KOPT-K1 (cell line): ENCODE data around the gene PIGT.
"Not testable (repeated sequence)": the region's sequence is repeated elsewhere in the genome, so short reads cannot be mapped to it uniquely, and the experiment has no call there.

Experiments used
- H3K27ac ChIP-seq: fragments of 200-600 bp; sonication (generic); 2 replicates; pipeline ENCODE4 v1.5.1; 2016; ENCODE audit warnings: antibody characterized with exemption, mild to moderate bottlenecking, low read depth, low read length; ENCODE audit not compliant: poor library complexity, severe bottlenecking
- H3K36me3 ChIP-seq: fragments of 200-600 bp; sonication (generic); 2 replicates; pipeline ENCODE4 v1.5.1; 2017; ENCODE audit warnings: antibody characterized with exemption, mild to moderate bottlenecking, low read length, moderate library complexity; ENCODE audit not compliant: insufficient read depth
- H3K9me3 ChIP-seq: fragments of 200-600 bp; sonication (generic); 2 replicates; pipeline ENCODE4 v1.5.1; 2017; ENCODE audit warnings: antibody characterized with exemption, low read length, mild to moderate bottlenecking; ENCODE audit not compliant: insufficient read depth, poor library complexity, severe bottlenecking

Gene PIGT

DNA sequence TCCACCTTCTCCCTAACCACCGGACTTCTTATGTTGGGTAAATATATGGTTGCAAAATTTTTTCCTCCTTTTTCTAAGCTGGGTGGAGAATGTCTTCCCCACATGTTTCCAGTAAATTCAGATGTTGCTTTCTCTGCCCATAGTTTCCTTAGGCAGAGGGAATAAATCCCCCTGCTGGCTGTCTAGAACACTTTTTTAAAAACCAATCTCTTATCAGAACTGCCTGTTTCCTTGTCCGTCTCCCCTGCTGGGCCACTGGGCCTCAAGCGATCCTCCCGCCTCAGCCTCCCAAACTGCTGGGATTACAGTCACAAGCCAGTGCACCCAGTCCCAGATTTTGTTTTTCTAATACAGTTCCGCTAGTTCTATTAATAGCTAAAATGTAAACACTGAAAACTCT is 43.7 kb downstream of the PIGT start:
- Histone ChIP-seq H3K9me3 (no peaks in the 10 kb centered on the region), H3K27ac (no peak overlapping the region), H3K36me3 (no peaks in the 10 kb centered on the region)

DNA sequence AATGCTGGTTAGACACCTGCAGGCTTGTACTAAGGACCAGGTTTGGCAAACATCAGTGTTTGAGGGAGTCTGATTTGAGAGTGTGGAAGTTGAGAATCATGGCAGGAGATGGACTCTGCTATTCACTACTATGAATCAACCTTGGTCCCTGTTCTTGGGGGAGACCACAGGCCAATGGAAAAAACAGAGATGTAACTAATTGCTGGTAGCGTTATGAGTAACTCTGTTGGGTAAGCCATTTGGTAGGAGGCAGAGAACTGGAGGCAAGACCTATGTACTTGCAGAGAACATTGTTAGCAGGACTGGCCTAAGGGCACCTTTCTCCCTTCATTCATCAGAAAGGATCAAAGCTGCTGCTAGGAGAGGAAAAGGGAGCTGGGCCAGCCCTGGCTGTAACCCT is 45.3 kb downstream of the PIGT start:
- Histone ChIP-seq H3K36me3 (no peaks in the 10 kb centered on the region), H3K9me3 (no peaks in the 10 kb centered on the region), H3K27ac (no peak overlapping the region)

DNA sequence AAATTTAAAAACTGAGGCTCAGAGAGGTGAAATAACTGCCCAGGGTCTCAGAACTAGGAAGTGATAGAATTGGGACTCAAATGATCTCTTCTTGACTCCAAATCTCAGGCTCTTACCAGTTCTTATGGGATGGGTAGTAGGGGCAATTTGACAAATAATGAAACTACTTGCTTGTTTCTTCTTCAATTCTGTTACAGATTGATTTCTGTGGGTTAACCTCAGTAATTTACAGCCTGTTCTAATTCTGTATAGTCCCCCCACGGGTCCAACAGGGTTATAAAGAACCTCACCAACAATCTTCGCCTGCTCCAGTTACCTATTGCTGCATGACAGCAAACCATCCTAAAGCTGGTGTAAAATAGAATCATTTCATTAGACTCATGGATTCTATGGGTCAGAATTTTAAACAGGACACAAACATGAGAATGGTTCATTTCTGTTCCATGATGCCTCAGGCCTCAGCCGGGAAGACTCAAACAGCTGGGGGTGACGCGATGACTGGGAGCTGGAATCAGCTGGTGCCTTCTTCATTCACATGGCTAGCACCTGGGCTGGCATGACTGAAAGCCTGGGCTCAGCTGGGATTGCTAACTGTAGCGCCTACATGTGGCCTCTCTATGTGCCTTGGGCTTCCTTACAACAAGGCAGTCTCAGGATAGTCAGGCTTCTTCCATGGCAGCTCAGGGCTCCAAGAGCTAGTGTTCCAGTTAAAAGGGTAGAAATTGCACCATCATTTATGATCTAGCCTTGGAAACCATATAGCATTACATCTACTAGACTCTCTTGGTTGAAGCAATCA is 47.0 kb downstream of the PIGT start:
- Histone ChIP-seq H3K36me3 (no peaks in the 10 kb centered on the region), H3K9me3 (no peaks in the 10 kb centered on the region), H3K27ac (no peak overlapping the region)

DNA sequence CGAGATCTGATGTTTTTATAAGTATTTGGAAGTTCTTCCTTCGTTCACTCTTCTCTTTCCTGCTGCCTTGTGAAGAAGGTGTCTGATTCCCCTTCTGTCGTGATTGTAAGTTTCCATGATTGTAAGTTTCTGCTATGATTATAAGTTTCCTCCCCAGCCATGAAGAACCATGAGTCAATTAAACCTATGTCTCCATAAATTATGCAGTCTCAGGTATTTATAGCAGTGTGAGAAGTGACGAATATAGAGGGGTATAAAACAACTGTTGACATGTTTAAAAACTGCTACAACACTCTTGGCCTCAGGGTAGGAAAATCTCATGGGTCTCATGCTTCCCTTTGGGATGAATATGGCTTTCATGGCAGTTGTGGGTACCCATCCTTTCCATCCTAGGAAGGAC is 47.8 kb downstream of the PIGT start:
- no peaks in the 10 kb centered on the region for H3K9me3 ChIP-seq
- no peaks in the 10 kb centered on the region for H3K36me3 ChIP-seq
- no peak overlapping the region for H3K27ac ChIP-seq

DNA sequence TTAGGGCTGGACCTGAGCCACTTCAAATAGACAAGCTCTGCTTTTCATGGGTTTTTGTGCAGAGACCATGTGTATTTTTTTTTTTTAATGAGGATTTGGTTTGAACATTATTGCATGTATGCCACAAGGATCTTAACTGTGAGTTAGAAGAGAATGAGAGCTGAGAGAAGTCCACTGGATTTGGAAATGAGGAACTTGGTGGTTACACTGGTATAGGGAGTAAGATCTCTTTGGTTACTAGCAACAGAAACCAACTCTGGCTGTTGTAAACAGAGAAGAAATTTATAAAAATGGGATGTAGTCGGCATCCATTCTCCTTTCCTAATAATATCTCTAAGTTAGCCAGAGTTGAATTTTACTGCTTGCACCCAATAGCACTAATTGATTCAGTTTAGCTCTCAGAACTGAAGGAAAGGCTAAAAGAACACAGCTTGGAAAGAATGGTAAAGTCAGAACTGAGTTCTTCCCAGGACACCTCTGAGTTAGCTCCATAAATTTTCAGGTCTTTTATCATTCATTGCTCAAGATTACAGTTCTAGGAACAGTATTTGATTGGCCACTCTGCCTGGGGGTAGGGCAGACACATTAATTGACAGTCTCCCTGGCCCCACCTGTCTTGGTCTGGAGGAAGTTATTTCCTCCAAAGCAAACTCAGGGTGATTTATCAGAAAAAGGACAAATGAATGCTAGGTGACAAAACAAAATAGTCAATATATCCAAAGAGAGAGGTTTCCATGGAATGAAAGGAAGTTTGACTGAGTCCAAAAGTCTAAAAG is 49.7 kb downstream of the PIGT start:
- Histone ChIP-seq H3K27ac (no peak overlapping the region), H3K36me3 (no peaks in the 10 kb centered on the region), H3K9me3 (no peaks in the 10 kb centered on the region)

DNA sequence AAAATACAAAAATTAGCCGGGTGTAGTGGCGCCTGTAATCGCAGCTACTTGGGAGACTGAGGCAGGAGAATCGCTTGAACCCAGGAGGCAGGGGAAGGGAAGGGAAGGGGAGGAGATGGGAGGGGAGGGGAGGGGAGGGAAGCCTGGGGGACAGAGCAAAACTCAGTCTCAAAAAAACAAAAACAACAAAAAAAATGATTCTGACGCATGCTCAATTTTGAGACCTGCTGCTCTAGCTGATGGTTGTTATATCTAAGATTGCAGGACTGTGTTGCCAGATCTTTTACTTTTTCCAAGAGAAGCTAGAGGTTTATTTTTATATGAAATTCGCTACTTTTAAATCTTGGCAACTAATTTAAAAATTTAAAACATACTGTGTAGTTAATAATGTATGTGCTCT is 51.2 kb downstream of the PIGT start:
- Histone ChIP-seq H3K9me3 (no peaks in the 10 kb centered on the region), H3K27ac (no peak overlapping the region), H3K36me3 (no peaks in the 10 kb centered on the region)

DNA sequence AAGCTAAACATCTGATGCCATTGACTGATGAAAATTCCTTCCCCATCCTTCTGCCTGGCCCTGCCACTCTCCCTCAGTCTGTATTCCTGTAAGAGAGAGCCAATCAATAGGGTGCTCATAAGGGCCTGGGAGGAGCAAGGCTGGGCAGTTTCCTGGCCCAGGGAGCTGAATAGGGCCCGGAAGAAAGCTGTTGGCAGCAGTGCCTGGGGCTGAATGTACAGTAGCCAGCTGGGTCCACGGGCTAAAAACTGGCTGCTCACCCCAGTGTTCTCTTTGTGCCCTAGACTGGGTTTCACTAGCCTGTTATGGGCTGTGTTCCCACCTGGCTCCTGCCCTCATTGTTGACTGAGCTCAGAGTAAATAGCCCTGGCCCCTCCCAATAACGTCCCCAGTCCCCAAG is 51.9 kb downstream of the PIGT start:
- H3K9me3 ChIP-seq = no peaks in the 10 kb centered on the region
- H3K36me3 ChIP-seq = no peaks in the 10 kb centered on the region

DNA sequence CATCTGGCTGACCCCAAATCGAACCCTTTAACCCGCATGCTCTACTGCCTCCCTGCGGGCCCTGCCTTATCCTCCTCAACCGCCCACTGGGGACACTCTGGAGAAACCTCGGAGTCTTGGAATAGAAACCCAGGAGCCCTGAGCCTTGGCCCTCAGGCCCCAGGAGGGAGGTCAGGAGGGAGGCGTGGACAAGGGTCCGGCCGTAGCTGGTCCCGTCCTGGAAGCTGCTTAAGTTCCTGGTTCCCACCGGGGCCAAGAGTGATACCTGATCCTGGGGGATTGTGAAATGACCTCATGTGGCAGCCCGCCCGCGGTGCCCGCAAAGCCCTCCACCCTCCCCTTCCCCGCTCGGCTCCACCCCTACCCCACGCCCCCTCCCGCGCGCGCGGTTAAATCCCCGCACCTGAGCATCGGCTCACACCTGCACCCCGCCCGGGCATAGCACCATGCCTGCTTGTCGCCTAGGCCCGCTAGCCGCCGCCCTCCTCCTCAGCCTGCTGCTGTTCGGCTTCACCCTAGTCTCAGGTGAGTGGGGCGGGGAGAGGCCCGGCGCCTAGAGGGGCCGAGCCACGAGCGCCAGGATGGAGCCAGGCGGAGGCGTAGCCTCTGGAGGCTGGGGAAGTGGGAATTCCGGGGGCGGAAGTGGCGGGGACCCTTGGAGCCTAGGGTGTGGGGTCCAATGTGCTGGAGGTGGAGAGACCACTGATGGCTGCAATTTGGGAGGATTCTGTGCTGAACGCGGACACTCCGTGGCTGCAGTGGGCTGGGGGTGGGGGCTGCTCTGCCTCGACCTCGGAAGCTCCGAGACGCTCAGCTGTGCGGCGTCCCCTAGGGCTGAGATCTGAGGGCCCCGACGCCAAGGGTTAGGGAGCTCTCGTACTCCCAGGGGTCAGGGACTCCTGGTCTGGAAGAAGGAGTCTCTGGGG is 53.7 kb downstream of the PIGT start, which contains the start of gene WFDC2:
TSS of gene WFDC2 (plus strand) at position 418 of the 926 bp plus-strand sequence. CDS start at position 447, 29 bp downstream.
- Histone ChIP-seq H3K36me3 (no peaks in the 10 kb centered on the region), H3K9me3 (no peaks in the 10 kb centered on the region), H3K27ac (no peak within 1 kb of the TSS)

More for the DNA sequence above, 51.9 kb downstream of the PIGT start:
- H3K27ac ChIP-seq = no peak overlapping the region

DNA sequence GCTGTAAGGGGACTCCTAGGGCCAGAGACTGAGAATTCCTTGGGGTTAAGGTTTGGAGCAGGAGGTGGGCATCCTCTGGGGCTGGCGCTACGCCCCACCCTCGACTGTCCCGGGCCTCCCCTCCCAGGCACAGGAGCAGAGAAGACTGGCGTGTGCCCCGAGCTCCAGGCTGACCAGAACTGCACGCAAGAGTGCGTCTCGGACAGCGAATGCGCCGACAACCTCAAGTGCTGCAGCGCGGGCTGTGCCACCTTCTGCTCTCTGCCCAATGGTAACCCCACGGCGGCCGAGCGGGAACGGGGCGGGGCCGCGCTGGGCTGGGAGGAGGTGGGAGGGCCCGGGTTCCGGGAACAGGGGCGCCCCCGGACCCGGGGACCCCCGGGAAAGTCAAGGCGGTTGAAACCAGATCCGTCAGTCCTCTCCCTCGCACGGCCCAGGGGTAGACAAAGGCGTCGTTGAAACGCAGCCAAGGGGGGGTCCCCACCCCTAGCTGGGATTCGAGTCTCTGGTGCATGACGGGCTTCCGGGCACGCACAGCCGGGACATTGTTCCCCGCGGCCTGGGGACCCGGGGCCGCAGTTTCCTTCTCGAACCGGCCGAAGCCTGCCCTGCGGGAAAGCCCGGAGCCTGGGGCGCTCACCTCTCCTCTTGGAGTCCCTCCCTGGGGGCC is 54.5 kb downstream of the PIGT start:
- H3K27ac ChIP-seq = no peak overlapping the region
- no peaks in the 10 kb centered on the region for H3K36me3 ChIP-seq
- no peaks in the 10 kb centered on the region for H3K9me3 ChIP-seq

DNA sequence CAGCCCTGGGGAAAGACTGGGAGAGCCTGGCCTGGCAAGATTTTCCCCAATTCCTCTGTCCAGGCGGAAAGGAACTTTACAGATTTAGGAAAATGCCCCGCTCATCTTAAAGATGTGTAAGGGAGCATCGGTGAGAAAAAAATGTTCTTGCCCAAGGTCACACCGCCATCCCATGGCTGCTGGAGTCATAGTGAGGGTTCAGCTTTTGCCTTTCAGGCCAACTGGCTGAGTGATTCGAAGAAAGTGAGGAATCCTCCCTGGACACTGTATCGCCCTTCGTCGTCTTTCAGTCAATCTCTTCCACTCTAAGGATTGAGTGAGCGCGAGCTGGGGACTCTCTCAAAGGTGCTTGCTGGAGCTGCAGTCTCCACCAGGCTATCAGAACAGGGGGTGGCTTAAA is 55.0 kb downstream of the PIGT start:
- no peak overlapping the region for H3K27ac ChIP-seq
- no peaks in the 10 kb centered on the region for H3K36me3 ChIP-seq
- H3K9me3 ChIP-seq = no peaks in the 10 kb centered on the region

DNA sequence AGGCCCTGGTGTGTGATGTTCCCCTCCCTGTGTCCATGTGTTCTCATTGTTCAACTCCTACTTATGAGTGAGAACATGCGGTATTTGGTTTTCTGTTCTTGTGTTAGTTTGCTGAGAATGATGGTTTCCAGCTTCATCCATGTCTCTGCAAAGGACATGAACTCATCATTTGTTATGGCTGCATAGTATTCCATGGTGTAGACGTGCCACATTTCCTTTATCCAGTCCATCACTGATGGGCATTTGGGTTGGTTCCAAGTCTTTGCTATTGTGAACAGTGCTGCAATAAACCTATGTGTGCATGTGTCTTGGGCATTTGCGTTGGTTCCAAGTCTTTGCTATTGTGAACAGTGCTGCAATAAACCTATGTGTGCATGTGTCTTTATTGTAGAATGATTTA is 56.3 kb downstream of the PIGT start:
- not testable (repeated sequence) for H3K27ac ChIP-seq, H3K9me3 ChIP-seq, H3K36me3 ChIP-seq
